Measurements from ENCODE around the gene LRRC25.

- TF ChIP-seq CTCF (conservative IDR thresholded peaks at IDR 0.05; ENCODE audit: low read depth, low read length) (no peak), POLR2A (IDR thresholded peaks at IDR 0.05; ENCODE audit: low read depth, low read length) (no peak), RCOR1 (IDR thresholded peaks at IDR 0.05; ENCODE audit: insufficient replicate concordance, low read length) (no peak), FOS (IDR thresholded peaks at IDR 0.05; ENCODE audit: low read depth, low read length) (no peak), ELK1 (IDR thresholded peaks at IDR 0.05; ENCODE audit: borderline replicate concordance, low read depth, low read length) (no peak), MXI1 (IDR thresholded peaks at IDR 0.05; ENCODE audit: borderline replicate concordance, low read depth, low read length) (no peak), MAZ (IDR thresholded peaks at IDR 0.05; ENCODE audit: borderline replicate concordance, low read depth, low read length) (no peak), RFX5 (IDR thresholded peaks at IDR 0.05; ENCODE audit: low read depth, low read length) (no peak), RAD21 (IDR thresholded peaks at IDR 0.05; ENCODE audit: low read length) (no peak), SMC3 (IDR thresholded peaks at IDR 0.05; ENCODE audit: low read depth, low read length) (no peak), CEBPB (IDR thresholded peaks at IDR 0.05; ENCODE audit: low read depth, low read length) (no peak), BHLHE40 (IDR thresholded peaks at IDR 0.05; ENCODE audit: low read depth, low read length) (no peak)
Observed at GRCh38 chr19:18385359-18385674, 12.1 kb downstream of the LRRC25 start.
